HUES6 (cell line): ENCODE results near the gene SLC2A9.

Experiments used
- H3K27ac ChIP-seq: 2 replicates; pipeline ENCODE4 v1.7.0; 2013; ENCODE audit warnings: low read depth, mild to moderate bottlenecking, low read length, inconsistent platforms
- H3K27me3 ChIP-seq: 2 replicates; pipeline ENCODE4 v1.6.1; 2013; ENCODE audit warnings: low read length; ENCODE audit not compliant: control insufficient read depth, insufficient read depth
- H3K36me3 ChIP-seq: 2 replicates; pipeline ENCODE4 v1.6.1; 2013; ENCODE audit warnings: low read length; ENCODE audit not compliant: control insufficient read depth, insufficient read depth
- H3K4me1 ChIP-seq: 2 replicates; pipeline ENCODE4 v1.6.1; 2013; ENCODE audit warnings: low read length; ENCODE audit not compliant: control insufficient read depth, insufficient read depth
- H3K4me3 ChIP-seq: 2 replicates; pipeline ENCODE4 v1.5.1; 2013; ENCODE audit warnings: low read depth, low read length
- H3K9ac ChIP-seq: one replicate; pipeline ENCODE4 v1.6.1; 2013; ENCODE audit warnings: mild to moderate bottlenecking, low read length
- H3K9me3 ChIP-seq: 2 replicates; pipeline ENCODE4 v1.6.1; 2013; ENCODE audit warnings: low read depth, low read length; ENCODE audit not compliant: control insufficient read depth, insufficient read depth

Gene SLC2A9

GRCh38 chr4:10007436-10007740 is 13.9 kb downstream of the SLC2A9 start:
- peaks cover 7% of the 10 kb centered on the region for H3K4me1 ChIP-seq
- no peaks in the 10 kb centered on the region for H3K27me3 ChIP-seq
- H3K9me3 ChIP-seq = no peaks in the 10 kb centered on the region
- H3K36me3 ChIP-seq = no peaks in the 10 kb centered on the region
- H3K4me3 ChIP-seq = no peak overlapping the region
- H3K27ac ChIP-seq = no peak overlapping the region
- H3K9ac ChIP-seq = no peak overlapping the region

DNA sequence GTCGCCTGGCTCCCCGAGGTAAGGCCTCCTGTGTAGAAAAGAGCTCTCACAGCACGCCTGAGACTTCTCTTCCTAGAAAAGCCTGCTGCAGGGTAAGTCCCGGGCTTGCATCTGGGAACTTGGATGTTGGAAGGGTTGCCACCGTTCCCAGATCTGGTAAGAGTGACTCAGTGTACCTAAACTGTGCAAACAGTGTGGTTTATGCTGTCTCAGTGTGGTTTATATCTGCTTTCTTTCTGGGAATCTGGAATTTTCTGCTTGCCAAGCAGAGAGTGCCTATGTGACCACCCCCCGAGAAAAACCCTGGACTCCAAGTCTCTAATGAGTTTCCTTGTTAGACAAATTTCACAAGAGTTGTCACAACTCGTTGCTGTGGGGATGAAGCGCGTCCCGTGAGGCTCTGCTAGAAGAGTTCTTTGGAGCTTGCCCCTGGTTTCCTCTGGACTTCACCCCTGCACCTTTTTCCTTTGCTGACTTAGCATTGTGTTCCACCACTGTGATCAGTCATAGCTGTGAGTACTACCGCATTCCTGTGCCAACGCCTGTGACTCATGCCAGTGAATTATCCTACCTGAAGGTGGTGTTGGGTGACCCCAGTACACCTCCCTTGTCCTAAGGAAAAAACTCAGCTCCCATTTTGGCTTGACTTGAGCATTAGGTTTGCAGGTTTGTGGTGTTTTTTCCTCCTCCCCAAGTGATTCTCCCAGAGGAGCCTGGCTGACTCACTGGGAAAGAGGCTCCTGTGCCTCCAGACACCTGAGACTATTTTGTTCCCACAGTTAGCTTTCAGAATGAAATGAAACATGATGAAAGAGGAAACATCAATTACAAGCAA is 14.5 kb downstream of the SLC2A9 start:
- Histone ChIP-seq H3K4me1 (peaks cover 7% of the 10 kb centered on the region), H3K27me3 (no peaks in the 10 kb centered on the region), H3K9me3 (no peaks in the 10 kb centered on the region), H3K27ac (no peak overlapping the region), H3K36me3 (no peaks in the 10 kb centered on the region), H3K4me3 (no peak overlapping the region), H3K9ac (no peak overlapping the region)

GRCh38 chr4:10006231-10006600 is 15.1 kb downstream of the SLC2A9 start:
- no peaks in the 10 kb centered on the region for H3K9me3 ChIP-seq
- H3K9ac ChIP-seq = no peak overlapping the region
- H3K27ac ChIP-seq = no peak overlapping the region
- H3K36me3 ChIP-seq = no peaks in the 10 kb centered on the region
- H3K4me3 ChIP-seq = no peak overlapping the region
- no peaks in the 10 kb centered on the region for H3K27me3 ChIP-seq
- peaks cover 7% of the 10 kb centered on the region for H3K4me1 ChIP-seq

DNA sequence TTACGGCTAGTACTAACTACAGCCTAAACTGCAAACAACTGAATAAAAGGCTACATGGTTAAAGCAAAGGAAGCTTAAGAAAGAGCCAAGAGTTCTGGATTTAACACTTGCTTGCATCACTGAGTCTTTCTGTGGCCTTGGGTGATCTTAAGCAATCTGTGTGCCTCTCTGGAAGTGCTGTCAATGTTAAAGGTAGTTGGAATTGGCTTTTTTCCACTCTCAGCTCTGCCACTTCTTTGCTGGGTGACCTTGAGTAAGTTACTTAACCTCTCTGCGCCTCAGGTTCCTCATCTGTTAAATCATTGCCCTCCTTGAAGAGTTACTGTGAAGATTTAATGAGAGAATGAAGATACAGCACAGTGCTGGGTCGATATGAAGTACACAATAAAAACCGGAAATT is 15.7 kb downstream of the SLC2A9 start:
- Histone ChIP-seq H3K27ac (no peak overlapping the region), H3K4me1 (peaks cover 7% of the 10 kb centered on the region), H3K9ac (no peak overlapping the region), H3K36me3 (no peaks in the 10 kb centered on the region), H3K4me3 (no peak overlapping the region), H3K9me3 (no peaks in the 10 kb centered on the region), H3K27me3 (no peaks in the 10 kb centered on the region)

- no peak overlapping the region for H3K27ac ChIP-seq
- no peaks in the 10 kb centered on the region for H3K9me3 ChIP-seq
- H3K4me1 ChIP-seq = peaks cover 7% of the 10 kb centered on the region
- H3K27me3 ChIP-seq = no peaks in the 10 kb centered on the region
- H3K36me3 ChIP-seq = no peaks in the 10 kb centered on the region
- no peak overlapping the region for H3K4me3 ChIP-seq
- no peak overlapping the region for H3K9ac ChIP-seq
Measured at GRCh38 chr4:10003666-10004065, 17.6 kb downstream of the SLC2A9 start.

DNA sequence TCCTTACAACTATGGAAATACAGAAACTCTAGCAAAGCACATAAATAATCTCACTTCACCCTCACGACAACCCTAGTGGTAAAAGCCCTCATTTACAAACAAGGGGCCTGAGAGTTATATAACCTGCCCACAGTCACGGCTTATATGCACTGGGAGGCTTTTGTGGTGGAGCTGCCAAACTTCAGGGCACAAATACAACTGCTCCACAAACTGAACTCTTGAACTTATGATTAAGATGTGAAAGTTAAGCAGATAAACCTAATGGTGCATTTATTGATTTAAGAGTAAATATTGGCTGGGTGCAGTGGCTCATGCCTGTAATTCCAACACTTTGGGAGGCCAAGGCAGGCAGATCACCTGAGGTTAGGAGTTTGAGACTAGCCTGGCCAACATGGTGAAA is 19.0 kb downstream of the SLC2A9 start:
- H3K4me1 ChIP-seq = peaks cover 4% of the 10 kb centered on the region
- no peak overlapping the region for H3K9ac ChIP-seq
- no peak overlapping the region for H3K27ac ChIP-seq
- no peaks in the 10 kb centered on the region for H3K27me3 ChIP-seq
- no peak overlapping the region for H3K4me3 ChIP-seq
- H3K9me3 ChIP-seq = no peaks in the 10 kb centered on the region
- no peaks in the 10 kb centered on the region for H3K36me3 ChIP-seq

DNA sequence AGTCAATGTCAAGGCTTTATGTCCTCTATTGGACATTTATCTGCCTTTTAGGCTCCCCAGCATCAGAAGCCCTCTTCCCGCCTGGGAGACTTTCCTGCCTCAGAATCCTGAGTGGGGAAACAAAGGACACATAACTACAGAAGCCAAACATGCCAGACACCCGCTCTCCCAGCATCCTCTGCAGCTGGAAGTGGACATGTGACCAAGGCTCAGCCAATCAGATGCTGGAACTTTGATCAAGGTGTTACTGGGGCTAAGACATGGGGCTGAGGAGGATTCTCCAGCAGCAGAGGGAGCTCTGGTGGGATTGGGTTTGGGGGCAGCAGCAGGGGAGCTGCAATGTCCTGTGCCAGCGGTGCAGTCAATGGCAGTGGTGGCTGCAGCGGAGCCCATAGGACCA is 19.5 kb downstream of the SLC2A9 start:
- Histone ChIP-seq H3K27me3 (no peaks in the 10 kb centered on the region), H3K4me1 (no peaks in the 10 kb centered on the region; the same call in 1 of the 2 replicates), H3K27ac (no peak overlapping the region), H3K9me3 (no peaks in the 10 kb centered on the region), H3K4me3 (no peak overlapping the region), H3K9ac (no peak overlapping the region), H3K36me3 (no peaks in the 10 kb centered on the region)

DNA sequence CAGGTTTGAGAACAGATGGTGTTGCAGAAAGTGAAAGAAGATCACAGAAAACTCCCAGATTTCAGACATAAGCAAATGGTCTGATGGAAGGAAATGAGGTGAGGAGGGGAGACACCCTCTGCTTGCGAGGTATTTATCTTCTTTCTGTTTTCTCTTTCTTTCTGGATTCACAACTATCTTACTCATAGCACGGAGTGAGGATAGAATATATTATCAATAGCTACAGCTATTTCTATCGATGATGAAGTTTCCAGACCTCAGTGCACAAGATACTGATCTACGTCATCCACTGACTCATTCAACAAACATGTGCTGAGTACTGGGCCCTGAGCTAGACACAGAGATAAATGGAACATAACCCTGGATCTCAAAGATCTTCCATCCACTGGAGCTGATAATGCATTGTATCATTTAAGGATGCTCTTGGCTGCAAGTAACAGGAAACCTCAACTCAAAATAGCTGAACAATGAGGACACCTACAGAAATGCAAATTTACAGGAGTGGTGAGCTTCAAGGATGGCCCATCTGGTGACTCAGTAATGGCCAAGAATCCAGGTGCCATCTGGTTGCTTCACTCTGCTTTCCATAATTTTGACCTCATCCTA is 21.2 kb downstream of the SLC2A9 start:
- Histone ChIP-seq H3K4me1 (no peaks in the 10 kb centered on the region), H3K27me3 (no peaks in the 10 kb centered on the region), H3K9me3 (no peaks in the 10 kb centered on the region), H3K27ac (no peak overlapping the region), H3K4me3 (no peak overlapping the region), H3K9ac (no peak overlapping the region), H3K36me3 (no peaks in the 10 kb centered on the region)

GRCh38 chr4:9997886-9998285 is 23.4 kb downstream of the SLC2A9 start:
- Histone ChIP-seq H3K9me3 (no peaks in the 10 kb centered on the region), H3K27ac (no peak overlapping the region), H3K4me3 (no peak overlapping the region), H3K4me1 (no peaks in the 10 kb centered on the region), H3K9ac (no peak overlapping the region), H3K36me3 (no peaks in the 10 kb centered on the region), H3K27me3 (peaks cover 4% of the 10 kb centered on the region; the same call in 1 of the 2 replicates)

DNA sequence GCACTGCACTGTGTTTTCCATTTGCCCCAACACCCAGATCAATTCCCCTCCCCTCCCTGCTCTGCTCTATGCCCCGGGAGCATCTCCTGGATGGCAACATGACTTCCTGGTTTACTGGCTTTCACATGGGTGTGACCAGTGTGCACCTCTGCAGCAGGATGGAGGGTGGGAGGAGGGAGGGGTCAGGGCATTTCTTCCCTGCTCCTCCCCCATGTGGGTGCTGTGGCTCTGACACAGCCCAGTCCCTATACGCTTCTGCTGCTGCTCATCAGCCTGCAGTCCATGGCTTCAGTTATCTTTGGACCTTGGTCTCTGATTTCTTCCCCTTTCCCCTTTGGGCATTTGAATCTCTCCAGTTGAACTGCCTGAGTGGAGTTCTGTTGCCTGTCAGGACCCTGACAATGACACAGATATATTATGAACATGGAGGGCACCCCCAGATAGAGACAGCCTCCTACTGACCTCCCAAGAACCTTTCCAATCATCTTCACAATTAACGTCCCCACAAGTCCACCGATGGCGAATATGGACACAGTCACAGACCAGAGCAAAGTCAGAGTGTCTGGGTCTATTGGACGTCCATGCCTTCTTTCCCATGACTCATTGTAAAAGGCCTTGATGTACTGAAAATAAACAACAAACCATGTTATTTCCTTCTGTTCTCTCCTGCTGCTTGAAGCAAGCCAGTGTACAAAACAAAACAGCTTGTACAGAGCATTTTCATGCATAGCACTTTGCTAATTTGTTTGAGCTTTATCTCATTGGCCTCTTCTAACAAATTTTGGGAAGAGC is 24.8 kb downstream of the SLC2A9 start:
- H3K36me3 ChIP-seq = no peaks in the 10 kb centered on the region
- peaks cover 6% of the 10 kb centered on the region; the same call in 1 of the 2 replicates for H3K27me3 ChIP-seq
- no peaks in the 10 kb centered on the region; the same call in 1 of the 2 replicates for H3K9me3 ChIP-seq
- H3K4me1 ChIP-seq = no peaks in the 10 kb centered on the region
- no peak overlapping the region for H3K27ac ChIP-seq
- H3K4me3 ChIP-seq = no peak overlapping the region
- H3K9ac ChIP-seq = no peak overlapping the region

GRCh38 chr4:9994246-9994847 is 26.9 kb downstream of the SLC2A9 start:
- Histone ChIP-seq H3K36me3 (no peaks in the 10 kb centered on the region), H3K27ac (no peak overlapping the region), H3K4me1 (no peaks in the 10 kb centered on the region), H3K9me3 (no peaks in the 10 kb centered on the region; the same call in 1 of the 2 replicates), H3K9ac (no peak overlapping the region), H3K27me3 (peaks cover 23% of the 10 kb centered on the region), H3K4me3 (no peak overlapping the region)
